ENCODE data around the gene CITED2.

Gene CITED2

GRCh38 chr6:139402876-139403386, 28.5 kb upstream of the CITED2 start:
- Histone ChIP-seq H3K27ac (ENCODE audit: low read length) (no peak overlapping the region), H3K4me3 (ENCODE audit: low read length) (no peak overlapping the region), H3K36me3 (ENCODE audit: control insufficient read depth, low read depth, low read length) (no peaks in the 10 kb centered on the region), H3K27me3 (ENCODE audit: control insufficient read depth, insufficient read depth, low read length) (peaks cover 23% of the 10 kb centered on the region), H3K4me1 (ENCODE audit: control insufficient read depth, low read depth, low read length) (no peaks in the 10 kb centered on the region), H3K9me3 (ENCODE audit: control insufficient read depth, low read depth, low read length) (no peaks in the 10 kb centered on the region), H3K9ac (ENCODE audit: low read length) (no peak overlapping the region)

GRCh38 chr6:139398658-139399057, 24.2 kb upstream of the CITED2 start:
- Histone ChIP-seq H3K36me3 (ENCODE audit: control insufficient read depth, low read depth, low read length) (no peaks in the 10 kb centered on the region), H3K27me3 (ENCODE audit: control insufficient read depth, insufficient read depth, low read length) (peaks cover 53% of the 10 kb centered on the region), H3K9ac (ENCODE audit: low read length) (no peak overlapping the region), H3K4me1 (ENCODE audit: control insufficient read depth, low read depth, low read length) (peaks cover 13% of the 10 kb centered on the region), H3K27ac (ENCODE audit: low read length) (no peak overlapping the region), H3K4me3 (ENCODE audit: low read length) (no peak overlapping the region), H3K9me3 (ENCODE audit: control insufficient read depth, low read depth, low read length) (no peaks in the 10 kb centered on the region)

- Histone ChIP-seq H3K27me3 (ENCODE audit: control insufficient read depth, insufficient read depth, low read length) (peaks cover 72% of the 10 kb centered on the region), H3K9me3 (ENCODE audit: control insufficient read depth, low read depth, low read length) (no peaks in the 10 kb centered on the region), H3K27ac (ENCODE audit: low read length) (no peak overlapping the region), H3K9ac (ENCODE audit: low read length) (no peak overlapping the region), H3K4me3 (ENCODE audit: low read length) (no peak overlapping the region), H3K4me1 (ENCODE audit: control insufficient read depth, low read depth, low read length) (peaks cover 13% of the 10 kb centered on the region), H3K36me3 (ENCODE audit: control insufficient read depth, low read depth, low read length) (no peaks in the 10 kb centered on the region)
These were observed 21.4 kb upstream of the CITED2 start for GRCh38 chr6:139395891-139396301.

- no peak overlapping the region for H3K27ac ChIP-seq (ENCODE audit: low read length)
- peaks cover 13% of the 10 kb centered on the region for H3K4me1 ChIP-seq (ENCODE audit: control insufficient read depth, low read depth, low read length)
- no peaks in the 10 kb centered on the region for H3K9me3 ChIP-seq (ENCODE audit: control insufficient read depth, low read depth, low read length)
- peaks cover 67% of the 10 kb centered on the region for H3K27me3 ChIP-seq (ENCODE audit: control insufficient read depth, insufficient read depth, low read length)
- H3K4me3 ChIP-seq (ENCODE audit: low read length) = no peak overlapping the region
- H3K9ac ChIP-seq (ENCODE audit: low read length) = no peak overlapping the region
- H3K36me3 ChIP-seq (ENCODE audit: control insufficient read depth, low read depth, low read length) = no peaks in the 10 kb centered on the region
These were observed 20.9 kb upstream of the CITED2 start for GRCh38 chr6:139395371-139395770.

GRCh38 chr6:139394027-139394649, 19.7 kb upstream of the CITED2 start:
- Histone ChIP-seq H3K4me1 (ENCODE audit: control insufficient read depth, low read depth, low read length) (peaks cover 13% of the 10 kb centered on the region), H3K27ac (ENCODE audit: low read length) (no peak overlapping the region), H3K27me3 (ENCODE audit: control insufficient read depth, insufficient read depth, low read length) (peaks cover 61% of the 10 kb centered on the region), H3K9me3 (ENCODE audit: control insufficient read depth, low read depth, low read length) (no peaks in the 10 kb centered on the region), H3K36me3 (ENCODE audit: control insufficient read depth, low read depth, low read length) (no peaks in the 10 kb centered on the region), H3K4me3 (ENCODE audit: low read length) (no peak overlapping the region), H3K9ac (ENCODE audit: low read length) (no peak overlapping the region)

GRCh38 chr6:139392794-139393193, 18.3 kb upstream of the CITED2 start:
- H3K9me3 ChIP-seq (ENCODE audit: control insufficient read depth, low read depth, low read length) = no peaks in the 10 kb centered on the region
- H3K36me3 ChIP-seq (ENCODE audit: control insufficient read depth, low read depth, low read length) = no peaks in the 10 kb centered on the region
- H3K4me1 ChIP-seq (ENCODE audit: control insufficient read depth, low read depth, low read length) = peaks cover 13% of the 10 kb centered on the region
- no peak overlapping the region for H3K9ac ChIP-seq (ENCODE audit: low read length)
- peaks cover 48% of the 10 kb centered on the region for H3K27me3 ChIP-seq (ENCODE audit: control insufficient read depth, insufficient read depth, low read length)
- H3K4me3 ChIP-seq (ENCODE audit: low read length) = no peak overlapping the region
- no peak overlapping the region for H3K27ac ChIP-seq (ENCODE audit: low read length)

- peaks cover 13% of the 10 kb centered on the region for H3K4me1 ChIP-seq (ENCODE audit: control insufficient read depth, low read depth, low read length)
- no peak overlapping the region for H3K27ac ChIP-seq (ENCODE audit: low read length)
- H3K4me3 ChIP-seq (ENCODE audit: low read length) = no peak overlapping the region
- no peaks in the 10 kb centered on the region for H3K36me3 ChIP-seq (ENCODE audit: control insufficient read depth, low read depth, low read length)
- H3K27me3 ChIP-seq (ENCODE audit: control insufficient read depth, insufficient read depth, low read length) = peaks cover 41% of the 10 kb centered on the region
- H3K9ac ChIP-seq (ENCODE audit: low read length) = no peak overlapping the region
- no peaks in the 10 kb centered on the region for H3K9me3 ChIP-seq (ENCODE audit: control insufficient read depth, low read depth, low read length)
These were observed 17.3 kb upstream of the CITED2 start for GRCh38 chr6:139391709-139392108.

GRCh38 chr6:139390447-139390846, 16.0 kb upstream of the CITED2 start:
- Histone ChIP-seq H3K4me3 (ENCODE audit: low read length) (no peak overlapping the region), H3K27ac (ENCODE audit: low read length) (no peak overlapping the region), H3K9ac (ENCODE audit: low read length) (no peak overlapping the region), H3K27me3 (ENCODE audit: control insufficient read depth, insufficient read depth, low read length) (peaks cover 37% of the 10 kb centered on the region), H3K4me1 (ENCODE audit: control insufficient read depth, low read depth, low read length) (peaks cover 5% of the 10 kb centered on the region), H3K9me3 (ENCODE audit: control insufficient read depth, low read depth, low read length) (no peaks in the 10 kb centered on the region), H3K36me3 (ENCODE audit: control insufficient read depth, low read depth, low read length) (no peaks in the 10 kb centered on the region)

GRCh38 chr6:139388384-139388783, 13.9 kb upstream of the CITED2 start:
- Histone ChIP-seq H3K4me1 (ENCODE audit: control insufficient read depth, low read depth, low read length) (no peaks in the 10 kb centered on the region), H3K4me3 (ENCODE audit: low read length) (no peak overlapping the region), H3K9me3 (ENCODE audit: control insufficient read depth, low read depth, low read length) (no peaks in the 10 kb centered on the region), H3K36me3 (ENCODE audit: control insufficient read depth, low read depth, low read length) (no peaks in the 10 kb centered on the region), H3K27ac (ENCODE audit: low read length) (no peak overlapping the region), H3K27me3 (ENCODE audit: control insufficient read depth, insufficient read depth, low read length) (peaks cover 17% of the 10 kb centered on the region), H3K9ac (ENCODE audit: low read length) (no peak overlapping the region)

GRCh38 chr6:139386404-139386803, 12.0 kb upstream of the CITED2 start:
- no peak overlapping the region for H3K4me3 ChIP-seq (ENCODE audit: low read length)
- no peaks in the 10 kb centered on the region for H3K27me3 ChIP-seq (ENCODE audit: control insufficient read depth, insufficient read depth, low read length)
- H3K9me3 ChIP-seq (ENCODE audit: control insufficient read depth, low read depth, low read length) = no peaks in the 10 kb centered on the region
- no peak overlapping the region for H3K9ac ChIP-seq (ENCODE audit: low read length)
- no peak overlapping the region for H3K27ac ChIP-seq (ENCODE audit: low read length)
- H3K4me1 ChIP-seq (ENCODE audit: control insufficient read depth, low read depth, low read length) = no peaks in the 10 kb centered on the region
- H3K36me3 ChIP-seq (ENCODE audit: control insufficient read depth, low read depth, low read length) = no peaks in the 10 kb centered on the region

GRCh38 chr6:139381216-139381865, 6.9 kb upstream of the CITED2 start:
- H3K9ac ChIP-seq (ENCODE audit: low read length) = no peak overlapping the region
- no peak overlapping the region for H3K4me3 ChIP-seq (ENCODE audit: low read length)
- peaks cover 11% of the 10 kb centered on the region for H3K4me1 ChIP-seq (ENCODE audit: control insufficient read depth, low read depth, low read length)
- H3K36me3 ChIP-seq (ENCODE audit: control insufficient read depth, low read depth, low read length) = no peaks in the 10 kb centered on the region
- H3K9me3 ChIP-seq (ENCODE audit: control insufficient read depth, low read depth, low read length) = no peaks in the 10 kb centered on the region
- no peak overlapping the region for H3K27ac ChIP-seq (ENCODE audit: low read length)
- H3K27me3 ChIP-seq (ENCODE audit: control insufficient read depth, insufficient read depth, low read length) = no peaks in the 10 kb centered on the region

GRCh38 chr6:139380611-139381010, 6.2 kb upstream of the CITED2 start:
- peaks cover 16% of the 10 kb centered on the region for H3K4me1 ChIP-seq (ENCODE audit: control insufficient read depth, low read depth, low read length)
- H3K27me3 ChIP-seq (ENCODE audit: control insufficient read depth, insufficient read depth, low read length) = no peaks in the 10 kb centered on the region
- H3K27ac ChIP-seq (ENCODE audit: low read length) = no peak overlapping the region
- H3K4me3 ChIP-seq (ENCODE audit: low read length) = no peak overlapping the region
- H3K36me3 ChIP-seq (ENCODE audit: control insufficient read depth, low read depth, low read length) = no peaks in the 10 kb centered on the region
- no peak overlapping the region for H3K9ac ChIP-seq (ENCODE audit: low read length)
- no peaks in the 10 kb centered on the region for H3K9me3 ChIP-seq (ENCODE audit: control insufficient read depth, low read depth, low read length)
